K562 (cell line): ENCODE data around the gene BTRC. TPM values are rescaled to one million over a fixed set of nuclear protein-coding genes. Genes with fewer than 3 reads are reported as not detected.

ENCODE experiments used
- ATAC-seq: fragments of 200-7000 bp; cut with Tn5 transposase; 3 replicates; pipeline ENCODE4 v1.9.1; 2020; ENCODE audit warnings: moderate library complexity
- BruUV-seq: library from RNA; stranded (reverse); fragments of 400-500 nt; replicated peaks from 2 replicates; lab custom pipeline; 2021; lab: Mats Ljungman, UMichigan
- CTCF ChIA-PET: fragments of 300-600 bp; formaldehyde crosslinking; extraction: SDS; loops from one replicate; lab custom pipeline; 2021; ENCODE audit warnings: low intra/inter-chr PET ratio; lab: Yijun Ruan, JAX
- POLR2A ChIA-PET: fragments of 300-600, 350-650 bp; sonication (Branson Sonifier 250); formaldehyde crosslinking; extraction: SDS; loops from one replicate; lab custom pipeline; 2021; ENCODE audit warnings: antibody characterized with exemption, inconsistent platforms; lab: Yijun Ruan, JAX
- DNase-seq, 4 experiments: peaks; one replicate each; pipeline versions ENCODE4 v3.0.0 to v3.0.0-alpha.2; 2011 to 2018; ENCODE audit warnings: low spot score in 3 of 4, mixed read lengths in 3 of 4; ENCODE audit errors: extremely low read depth in 1 of 4
- FAIRE-seq: peaks from 2 replicates; lab custom pipeline; 2011; peaks lifted over from hg19 to GRCh38; lab: Jason Lieb, UNC
- H2AFZ ChIP-seq: 2 replicates; pipeline ENCODE4 v1.6.0; 2011; ENCODE audit warnings: low read depth, low read length, control low read depth, inconsistent platforms
- H3K27ac ChIP-seq: fragments of 200-600 bp; 3 replicates; pipeline ENCODE4 v1.8.0; 2011; ENCODE audit warnings: low read depth, mild to moderate bottlenecking, control low read depth, inconsistent platforms, low read length, moderate library complexity, mixed read lengths; ENCODE audit errors: extremely low read depth
- H3K27me3 ChIP-seq, 2 experiments: fragments of 300-600 bp in 1 of 2; 2 replicates in 1 of 2; 3 replicates in 1 of 2; pipeline versions ENCODE4 v1.6.0 to v1.8.0; 2011; ENCODE audit warnings: inconsistent platforms in 2 of 2, low read length in 2 of 2, mild to moderate bottlenecking in 1 of 2, mixed read lengths in 1 of 2, moderate library complexity in 1 of 2; ENCODE audit not compliant: control insufficient read depth in 2 of 2, insufficient read depth in 2 of 2
- H3K36me3 ChIP-seq: fragments of 300-600 bp; 3 replicates; pipeline ENCODE4 v1.8.0; 2011; ENCODE audit warnings: mild to moderate bottlenecking, low read length, inconsistent platforms; ENCODE audit not compliant: control insufficient read depth, insufficient read depth
- H3K4me1 ChIP-seq, 2 experiments: fragments of 200-600 bp in 1 of 2; replicated peaks in 1 of 2; 2 replicates in 1 of 2; 3 replicates in 1 of 2; pipeline versions ENCODE4 v1.5.1 to v1.8.0; 2011; ENCODE audit warnings: inconsistent platforms in 2 of 2, low read length in 2 of 2, mild to moderate bottlenecking in 1 of 2, mixed read lengths in 1 of 2, moderate library complexity in 1 of 2; ENCODE audit not compliant: control insufficient read depth in 2 of 2, insufficient read depth in 2 of 2
- H3K4me2 ChIP-seq: 2 replicates; pipeline ENCODE4 v1.6.1; 2011; ENCODE audit warnings: low read length, control low read depth, inconsistent platforms, mixed read lengths; ENCODE audit not compliant: insufficient read depth
- H3K4me3 ChIP-seq: fragments of 200-600 bp; sonication (generic), shearing (Covaris generic); 2 replicates; pipeline ENCODE4 v1.5.1; 2016; ENCODE audit warnings: control low read depth, inconsistent platforms
- H3K79me2 ChIP-seq: fragments of 200-600 bp; 3 replicates; pipeline ENCODE4 v1.8.0; 2011; ENCODE audit warnings: low read length, inconsistent platforms; ENCODE audit not compliant: control insufficient read depth, insufficient read depth
- H3K9ac ChIP-seq, 2 experiments: 2 replicates each; pipeline versions ENCODE4 v1.6.0 to v1.6.1; 2011; ENCODE audit warnings: low read depth in 2 of 2, low read length in 2 of 2, control low read depth in 1 of 2, inconsistent platforms in 1 of 2, mild to moderate bottlenecking in 1 of 2, mixed read lengths in 1 of 2; ENCODE audit not compliant: insufficient read depth in 1 of 2
- H3K9me1 ChIP-seq: one replicate; pipeline ENCODE4 v1.6.0; 2011; ENCODE audit warnings: inconsistent platforms, mild to moderate bottlenecking, low read length, moderate library complexity; ENCODE audit not compliant: control insufficient read depth, insufficient read depth
- H3K9me3 ChIP-seq: replicated peaks from 2 replicates; pipeline ENCODE4 v1.5.1; 2011; ENCODE audit warnings: low read depth, low read length, inconsistent platforms; ENCODE audit not compliant: control insufficient read depth, insufficient read depth
- H4K20me1 ChIP-seq: replicated peaks from 2 replicates; pipeline ENCODE4 v1.6.1; 2011; ENCODE audit warnings: low read length, inconsistent platforms, mixed read lengths; ENCODE audit not compliant: control insufficient read depth, insufficient read depth
- GABPA ChIP-seq: fragments of 200-800 bp; sonication (Bioruptor generic); conservative IDR thresholded peaks from 2 replicates; pipeline ENCODE4 v1.6.1; 2016; ENCODE audit warnings: low read depth, missing genetic modification characterization, missing compliant biosample characterization
- GATAD2B ChIP-seq: fragments of 450-650 bp; IDR thresholded peaks from 2 replicates; pipeline ENCODE4 v1.6.1; 2017; ENCODE audit warnings: mild to moderate bottlenecking, borderline replicate concordance
- NCOR1 ChIP-seq: fragments of 450-650 bp; IDR thresholded peaks from 2 replicates; pipeline ENCODE4 v1.6.1; 2016; ENCODE audit warnings: mild to moderate bottlenecking, moderate library complexity
- POLR2B ChIP-seq: fragments of 450-650 bp; IDR thresholded peaks from 2 replicates; pipeline ENCODE4 v1.6.1; 2018; ENCODE audit warnings: low read depth; ENCODE audit not compliant: partially characterized antibody
- SMARCC2 ChIP-seq: fragments of 450-650 bp; IDR thresholded peaks from 2 replicates; pipeline ENCODE4 v1.6.1; 2017; ENCODE audit warnings: antibody characterized with exemption, moderate library complexity, mild to moderate bottlenecking, low read depth
- XRCC3 ChIP-seq: fragments of 450-650 bp; IDR thresholded peaks from 2 replicates; pipeline ENCODE4 v1.6.1; 2017; ENCODE audit warnings: mild to moderate bottlenecking, moderate library complexity
- ZBTB17 ChIP-seq: fragments of 450-650 bp; formaldehyde crosslinking; IDR thresholded peaks from 2 replicates; pipeline ENCODE4 v1.4.0; 2020; ENCODE audit warnings: mild to moderate bottlenecking
- ZFPM2 ChIP-seq: fragments of 250-450 bp; sonication (Bioruptor Pico); IDR thresholded peaks from 2 replicates; pipeline ENCODE4 v1.5.1; 2022; ENCODE audit warnings: mild to moderate bottlenecking
- ZNF124 ChIP-seq: sonication (generic); formaldehyde crosslinking; IDR thresholded peaks from 2 replicates; pipeline ENCODE4 v1.8.1; 2022; ENCODE audit warnings: missing genetic modification reagents
- ZNF184 ChIP-seq: sonication (generic); formaldehyde crosslinking; IDR thresholded peaks from 2 replicates; pipeline ENCODE4 v1.5.0; 2020; ENCODE audit warnings: missing genetic modification reagents
- ZNF23 ChIP-seq: fragments of 250-450 bp; sonication (Bioruptor Pico); IDR thresholded peaks from 2 replicates; pipeline ENCODE4 v1.4.0; 2020; ENCODE audit warnings: mild to moderate bottlenecking
- ZNF79 ChIP-seq: fragments of 250-450 bp; sonication (Bioruptor Pico); IDR thresholded peaks from 2 replicates; pipeline ENCODE4 v1.4.0; 2020; ENCODE audit warnings: low read depth, mild to moderate bottlenecking, moderate library complexity
- WGBS: fragments of 100-300 bp; shearing (Covaris generic); methylation state at CpG from one replicate; pipeline ENCODE4 v1.1.6; 2016; ENCODE audit warnings: low coverage, mixed read lengths; ENCODE audit not compliant: insufficient coverage; ENCODE audit errors: missing lambda C conversion rate; 5-methylcytosine and 5-hydroxymethylcytosine counted together
- in situ Hi-C: fragments of 300-500 bp; cut with MboI; formaldehyde crosslinking; loops from 4 replicates; pipeline ENCODE4 v1.15.0; 2018; ENCODE audit warnings: inconsistent platforms, mixed read lengths
- intact Hi-C: fragments of 100-400 bp; cut with micrococcal nuclease; formaldehyde crosslinking; loops from 2 replicates; pipeline ENCODE4 v1.14.2; 2022
- polyA plus RNA-seq, 8 experiments: library from polyadenylated mRNA; depleted of rRNA in 4 of 8; stranded (reverse) in 5 of 8; unstranded in 3 of 8; fragments of >200 nt; fragmentation: Nextera tagmentation in 2 of 8; fragmentation: Illumina TruSeq in 1 of 8; extraction: Ambion mirVana in 2 of 8; extraction: Trizol in 1 of 8; gene quantifications; 2 replicates each; pipeline versions ENCODE4 v1.2.1 to v1.2.3, GENCODE V29; 2011 to 2014; ENCODE audit warnings: inconsistent platforms in 1 of 8, missing spikeins in 1 of 8
- total RNA-seq, 7 experiments: library from RNA; depleted of rRNA in 6 of 7; stranded (reverse); fragments of >200 nt in 6 of 7; fragmentation: Illumina TruSeq in 2 of 7; extraction: Trizol in 2 of 7; gene quantifications; 2 replicates each; pipeline versions ENCODE4 v1.2.1 to v1.2.3, GENCODE V29; 2011 to 2021; ENCODE audit warnings: low replicate concordance in 1 of 7
- TF ChIP-seq, protein P1 (sequence below): sonication (generic); formaldehyde crosslinking; IDR thresholded peaks from 2 replicates; pipeline ENCODE4 v1.8.1; 2023; ENCODE audit warnings: missing genetic modification reagents, mild to moderate bottlenecking, borderline replicate concordance
- TF ChIP-seq, protein P2 (sequence below): fragments of 450-650 bp; formaldehyde crosslinking; IDR thresholded peaks from 2 replicates; pipeline ENCODE4 v1.4.0; 2020; ENCODE audit warnings: mild to moderate bottlenecking, moderate library complexity

Gene BTRC
- total and polyA plus RNA-seq, 9 of the 15 experiments (the other 6 are each of a cell fraction or from before 2014, with no cell fraction given) = 1.6 to 15.4 (median 7.0) TPM

DNA sequence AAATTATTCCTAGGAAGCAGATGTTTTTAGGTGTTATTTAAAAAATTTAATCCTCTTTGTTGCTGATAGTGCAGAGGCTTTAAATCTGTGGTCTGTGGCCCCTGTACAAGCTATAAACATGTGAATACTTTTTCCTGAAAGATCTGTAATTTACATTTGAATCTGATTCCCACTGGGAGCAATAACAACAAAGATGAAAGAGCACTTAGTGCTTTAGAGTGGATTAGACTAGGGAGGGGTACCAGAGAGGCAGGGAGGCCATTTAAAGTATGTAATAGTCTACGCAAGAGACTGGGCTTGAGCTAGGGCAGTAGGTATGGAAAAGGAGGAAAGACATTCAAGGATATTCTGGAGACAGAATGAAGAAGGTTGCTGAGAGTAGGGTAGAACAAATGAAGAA, 19.1 kb downstream of the BTRC start:
- H3K4me2 ChIP-seq = no peak overlapping the region
- no peak overlapping the region for H3K4me3 ChIP-seq
- intact Hi-C loops = no loop called here
- ChIA-PET CTCF (no interaction called here), POLR2A (no interaction called here)
- BruUV-seq = no TSS peak
- H3K27ac ChIP-seq = no peak overlapping the region
- no peaks in the 10 kb centered on the region for H4K20me1 ChIP-seq
- DNase-seq = no peak
- H3K9me1 ChIP-seq = no peaks in the 10 kb centered on the region
- no peak for FAIRE-seq
- no peaks in the 10 kb centered on the region; a peak in 1 of 5 replicates for H3K4me1 ChIP-seq
- H3K79me2 ChIP-seq = no peaks in the 10 kb centered on the region
- no peak for TF ChIP-seq ZNF79 (CRISPR knock-in tag)
- TF ChIP-seq XRCC3 = no peak
- no peak for TF ChIP-seq ZNF184
- no peak for TF ChIP-seq GATAD2B
- TF ChIP-seq ZNF23 = no peak
- no peak for TF ChIP-seq GABPA (tag)
- no peak for TF ChIP-seq NCOR1
- TF ChIP-seq ZNF124 (CRISPR knock-in tag) = no peak
- TF ChIP-seq, protein P1, sequence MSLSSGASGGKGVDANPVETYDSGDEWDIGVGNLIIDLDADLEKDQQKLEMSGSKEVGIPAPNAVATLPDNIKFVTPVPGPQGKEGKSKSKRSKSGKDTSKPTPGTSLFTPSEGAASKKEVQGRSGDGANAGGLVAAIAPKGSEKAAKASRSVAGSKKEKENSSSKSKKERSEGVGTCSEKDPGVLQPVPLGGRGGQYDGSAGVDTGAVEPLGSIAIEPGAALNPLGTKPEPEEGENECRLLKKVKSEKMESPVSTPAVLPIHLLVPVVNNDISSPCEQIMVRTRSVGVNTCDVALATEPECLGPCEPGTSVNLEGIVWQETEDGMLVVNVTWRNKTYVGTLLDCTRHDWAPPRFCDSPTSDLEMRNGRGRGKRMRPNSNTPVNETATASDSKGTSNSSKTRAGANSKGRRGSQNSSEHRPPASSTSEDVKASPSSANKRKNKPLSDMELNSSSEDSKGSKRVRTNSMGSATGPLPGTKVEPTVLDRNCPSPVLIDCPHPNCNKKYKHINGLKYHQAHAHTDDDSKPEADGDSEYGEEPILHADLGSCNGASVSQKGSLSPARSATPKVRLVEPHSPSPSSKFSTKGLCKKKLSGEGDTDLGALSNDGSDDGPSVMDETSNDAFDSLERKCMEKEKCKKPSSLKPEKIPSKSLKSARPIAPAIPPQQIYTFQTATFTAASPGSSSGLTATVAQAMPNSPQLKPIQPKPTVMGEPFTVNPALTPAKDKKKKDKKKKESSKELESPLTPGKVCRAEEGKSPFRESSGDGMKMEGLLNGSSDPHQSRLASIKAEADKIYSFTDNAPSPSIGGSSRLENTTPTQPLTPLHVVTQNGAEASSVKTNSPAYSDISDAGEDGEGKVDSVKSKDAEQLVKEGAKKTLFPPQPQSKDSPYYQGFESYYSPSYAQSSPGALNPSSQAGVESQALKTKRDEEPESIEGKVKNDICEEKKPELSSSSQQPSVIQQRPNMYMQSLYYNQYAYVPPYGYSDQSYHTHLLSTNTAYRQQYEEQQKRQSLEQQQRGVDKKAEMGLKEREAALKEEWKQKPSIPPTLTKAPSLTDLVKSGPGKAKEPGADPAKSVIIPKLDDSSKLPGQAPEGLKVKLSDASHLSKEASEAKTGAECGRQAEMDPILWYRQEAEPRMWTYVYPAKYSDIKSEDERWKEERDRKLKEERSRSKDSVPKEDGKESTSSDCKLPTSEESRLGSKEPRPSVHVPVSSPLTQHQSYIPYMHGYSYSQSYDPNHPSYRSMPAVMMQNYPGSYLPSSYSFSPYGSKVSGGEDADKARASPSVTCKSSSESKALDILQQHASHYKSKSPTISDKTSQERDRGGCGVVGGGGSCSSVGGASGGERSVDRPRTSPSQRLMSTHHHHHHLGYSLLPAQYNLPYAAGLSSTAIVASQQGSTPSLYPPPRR = no peak
- no peak for TF ChIP-seq POLR2B
- TF ChIP-seq ZBTB17 (CRISPR knock-in tag) = no peak
- TF ChIP-seq, protein P2, sequence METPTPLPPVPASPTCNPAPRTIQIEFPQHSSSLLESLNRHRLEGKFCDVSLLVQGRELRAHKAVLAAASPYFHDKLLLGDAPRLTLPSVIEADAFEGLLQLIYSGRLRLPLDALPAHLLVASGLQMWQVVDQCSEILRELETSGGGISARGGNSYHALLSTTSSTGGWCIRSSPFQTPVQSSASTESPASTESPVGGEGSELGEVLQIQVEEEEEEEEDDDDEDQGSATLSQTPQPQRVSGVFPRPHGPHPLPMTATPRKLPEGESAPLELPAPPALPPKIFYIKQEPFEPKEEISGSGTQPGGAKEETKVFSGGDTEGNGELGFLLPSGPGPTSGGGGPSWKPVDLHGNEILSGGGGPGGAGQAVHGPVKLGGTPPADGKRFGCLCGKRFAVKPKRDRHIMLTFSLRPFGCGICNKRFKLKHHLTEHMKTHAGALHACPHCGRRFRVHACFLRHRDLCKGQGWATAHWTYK (CRISPR knock-in tag) = no peak
- no peak for TF ChIP-seq SMARCC2
- TF ChIP-seq ZFPM2 = no peak
- in situ Hi-C loops = no loop called here
- no peaks in the 10 kb centered on the region for H3K9me3 ChIP-seq
- no peak overlapping the region for H2AFZ ChIP-seq
- no peaks in the 10 kb centered on the region for H3K27me3 ChIP-seq
- WGBS = 90% methylated on average over 1 of the region's 1 CpG
- no peaks in the 10 kb centered on the region for H3K36me3 ChIP-seq
- ATAC-seq = no peak
- no peak overlapping the region for H3K9ac ChIP-seq
